CD4-positive, alpha-beta T cell treated with Interferon alpha-2 for 1 hour (primary cell): Measurements from ENCODE around the gene TRIOBP.
A peak's percentile ranks its signal among the peaks of the same experiment; 100 is the strongest.
"Not testable (repeated sequence)": the region's sequence is repeated elsewhere in the genome, so short reads cannot be mapped to it uniquely, and the experiment has no call there.

Experiments
- DNase-seq, 2 donors: peaks; one replicate each; pipeline ENCODE4 v3.0.0-alpha.2; 2020 to 2022

The TRIOBP gene

GRCh38 chr22:37781434-37782059 lies 84.7 kb downstream of the TRIOBP start:
- DNase-seq, result no peak

DNA sequence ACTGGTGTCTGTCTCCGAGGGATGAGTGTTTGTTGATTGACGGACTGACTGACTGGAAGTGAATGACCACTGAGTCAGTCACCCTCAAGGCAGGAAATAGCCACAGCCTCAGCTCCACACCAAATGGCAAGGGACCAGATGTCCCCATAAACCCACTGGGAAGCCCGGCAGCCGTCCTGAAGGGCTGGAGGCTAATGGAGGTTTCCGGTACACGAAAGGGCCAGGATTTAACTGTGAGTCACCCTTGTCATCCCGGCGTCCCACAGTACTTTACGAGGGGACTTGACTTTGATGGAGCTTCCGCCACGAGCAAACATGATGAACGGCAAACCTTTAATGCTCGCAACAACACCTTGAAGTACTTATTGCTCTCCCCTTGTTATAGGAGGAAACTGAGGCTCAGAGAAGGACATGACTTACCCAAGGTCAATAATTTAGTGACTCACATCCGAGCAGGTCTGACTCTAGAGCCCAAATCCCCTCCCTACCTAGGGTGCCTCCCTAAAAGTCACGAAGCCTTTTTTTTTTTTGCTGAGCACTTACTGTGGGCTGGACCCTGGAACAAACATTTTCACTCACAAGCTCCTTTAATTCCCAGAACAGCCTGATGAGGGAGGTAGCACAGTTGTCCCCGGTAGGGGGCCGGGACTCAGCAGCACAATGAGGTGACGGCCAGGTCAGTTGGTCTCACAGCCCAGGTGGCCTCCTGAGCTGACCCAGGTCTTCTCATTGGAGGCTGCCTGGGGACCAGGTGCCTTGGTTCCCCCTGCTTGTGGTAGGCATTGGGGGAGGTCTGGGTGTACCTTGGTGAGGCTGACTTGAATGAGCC lies 85.7 kb downstream of the TRIOBP start:
- DNase-seq, result no peak

DNA sequence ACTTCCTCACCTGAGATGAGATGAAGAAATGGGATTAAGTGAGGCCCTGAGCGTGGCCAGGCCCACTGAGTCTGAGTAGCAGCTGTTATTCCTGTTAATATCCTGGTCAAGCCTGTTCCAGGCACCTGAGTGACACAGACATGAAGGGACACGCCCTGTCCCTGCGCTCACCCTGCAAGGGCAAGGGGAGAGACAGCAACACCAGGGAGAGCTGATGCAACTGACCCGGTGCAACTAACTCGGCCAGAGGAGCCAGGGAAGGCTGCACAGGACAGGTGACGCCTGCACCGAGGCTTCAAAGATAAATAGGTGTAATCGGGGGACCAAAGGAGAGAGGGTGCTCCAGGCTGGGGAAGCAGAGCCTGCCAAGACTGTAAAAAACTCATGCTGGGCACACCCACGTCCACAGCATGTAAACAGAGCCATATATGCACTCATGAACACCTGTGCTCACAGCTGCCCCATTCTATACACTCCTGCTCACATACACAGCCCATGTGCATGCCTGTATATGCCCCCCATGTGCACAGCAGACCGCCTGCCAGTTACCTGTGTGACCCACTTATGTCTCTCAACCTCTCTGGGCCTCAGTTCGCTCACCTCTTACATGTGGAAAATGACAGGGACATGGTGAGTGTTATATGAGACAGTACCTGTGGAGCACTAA lies 88.1 kb downstream of the TRIOBP start:
- DNase-seq, result no peak

DNA sequence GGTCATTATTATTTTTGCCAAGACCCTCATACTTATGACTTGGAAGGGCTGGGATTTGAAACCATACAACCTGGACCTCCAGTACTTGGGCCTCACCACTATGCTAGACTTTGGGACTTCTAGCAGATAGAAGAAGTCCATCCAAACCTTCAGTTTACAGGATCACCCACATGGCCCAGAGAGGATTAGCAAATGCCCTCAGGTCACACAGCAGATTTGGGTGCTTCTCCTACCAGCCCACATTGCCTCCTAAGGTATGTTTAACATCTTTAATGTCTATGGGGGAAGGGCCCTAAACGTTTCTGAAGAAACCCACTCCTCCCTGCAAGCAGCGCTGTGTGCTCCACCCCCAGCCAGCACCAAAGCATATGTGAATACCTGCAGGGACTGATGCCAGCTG lies 93.4 kb downstream of the TRIOBP start:
- no peak for DNase-seq

DNA sequence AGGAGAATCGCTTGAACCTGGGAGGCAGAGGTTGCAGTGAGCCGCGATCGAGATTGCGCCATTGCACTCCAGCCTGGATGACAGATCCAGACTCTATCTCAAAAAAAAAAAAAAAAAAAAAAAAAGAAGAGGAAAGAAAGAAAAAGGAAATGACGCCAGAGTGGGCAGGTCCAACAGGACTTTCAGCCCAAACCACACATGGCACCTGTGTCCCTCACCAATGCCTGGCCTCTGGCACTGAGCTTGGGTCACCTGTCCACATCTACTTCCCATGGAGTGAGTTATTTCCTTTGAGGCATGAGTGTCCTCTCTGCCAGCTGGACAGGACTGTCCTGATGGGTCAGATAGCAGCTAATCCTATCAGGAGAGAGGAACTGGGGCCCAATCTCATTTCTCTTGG lies 95.6 kb downstream of the TRIOBP start:
- DNase-seq, result no peak

DNA sequence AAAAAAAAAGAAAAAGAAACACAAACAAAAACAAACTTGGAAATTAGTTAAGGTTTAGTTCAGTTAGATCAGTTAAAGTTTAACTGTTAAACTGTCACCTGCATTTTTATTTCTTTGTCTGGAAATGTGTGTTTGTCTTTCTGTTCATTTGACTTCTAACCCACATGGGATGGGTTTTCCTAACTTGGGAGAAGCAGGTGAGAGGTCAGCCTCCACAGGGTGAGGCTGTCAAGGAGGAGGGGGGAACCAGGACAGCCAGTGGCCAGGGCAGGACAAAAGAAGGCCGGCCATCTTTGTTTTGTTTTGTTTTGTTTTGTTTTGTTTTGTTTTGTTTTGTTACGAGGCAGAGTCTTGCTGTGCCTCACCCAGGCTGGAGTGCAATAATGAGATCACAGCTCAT lies 97.5 kb downstream of the TRIOBP start:
- no peak for DNase-seq

GRCh38 chr22:37796079-37796478 lies 99.2 kb downstream of the TRIOBP start:
- no peak for DNase-seq

GRCh38 chr22:37797259-37797658 lies 100.4 kb downstream of the TRIOBP start:
- not testable (repeated sequence) for DNase-seq

GRCh38 chr22:37797874-37798500 lies 101.1 kb downstream of the TRIOBP start:
- DNase-seq, result no peak

DNA sequence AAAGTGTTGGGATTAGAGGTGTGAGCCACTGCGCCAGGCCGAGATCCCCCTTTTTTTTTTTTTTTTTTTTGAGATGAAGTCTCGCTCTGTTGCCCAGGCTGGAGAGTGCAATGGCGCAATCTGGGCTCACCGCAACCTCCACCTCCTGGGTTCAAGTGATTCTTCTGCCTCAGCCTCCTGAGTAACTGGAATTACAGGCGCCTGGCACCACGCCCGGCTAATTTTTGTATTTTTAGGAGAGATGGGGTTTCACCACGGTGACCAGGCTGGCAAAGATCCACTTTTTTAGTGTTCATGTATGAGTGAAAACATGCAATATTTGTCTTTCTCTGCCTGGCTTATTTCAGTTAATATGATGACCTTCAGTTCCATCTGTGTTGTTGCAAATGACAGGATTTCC lies 103.1 kb downstream of the TRIOBP start:
- DNase-seq, result not testable (repeated sequence)

DNA sequence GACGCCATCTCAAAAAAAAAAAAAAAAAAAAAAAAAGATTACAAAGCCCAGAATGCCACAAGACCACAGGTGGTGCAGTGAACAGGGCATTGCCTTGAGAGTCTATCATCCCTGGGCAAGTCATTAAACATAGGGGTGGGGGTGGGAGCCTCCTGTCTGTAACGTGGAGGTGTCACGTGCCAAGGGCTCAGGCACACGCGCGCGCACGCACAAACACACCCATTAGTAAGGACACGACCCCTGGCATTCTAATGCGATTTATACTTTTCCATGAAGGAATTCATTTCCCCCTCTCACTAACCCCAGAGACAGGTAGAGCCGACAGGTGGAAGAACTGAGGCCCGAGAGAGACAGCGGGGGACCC lies 105.1 kb downstream of the TRIOBP start:
- DNase-seq, result no peak

DNA sequence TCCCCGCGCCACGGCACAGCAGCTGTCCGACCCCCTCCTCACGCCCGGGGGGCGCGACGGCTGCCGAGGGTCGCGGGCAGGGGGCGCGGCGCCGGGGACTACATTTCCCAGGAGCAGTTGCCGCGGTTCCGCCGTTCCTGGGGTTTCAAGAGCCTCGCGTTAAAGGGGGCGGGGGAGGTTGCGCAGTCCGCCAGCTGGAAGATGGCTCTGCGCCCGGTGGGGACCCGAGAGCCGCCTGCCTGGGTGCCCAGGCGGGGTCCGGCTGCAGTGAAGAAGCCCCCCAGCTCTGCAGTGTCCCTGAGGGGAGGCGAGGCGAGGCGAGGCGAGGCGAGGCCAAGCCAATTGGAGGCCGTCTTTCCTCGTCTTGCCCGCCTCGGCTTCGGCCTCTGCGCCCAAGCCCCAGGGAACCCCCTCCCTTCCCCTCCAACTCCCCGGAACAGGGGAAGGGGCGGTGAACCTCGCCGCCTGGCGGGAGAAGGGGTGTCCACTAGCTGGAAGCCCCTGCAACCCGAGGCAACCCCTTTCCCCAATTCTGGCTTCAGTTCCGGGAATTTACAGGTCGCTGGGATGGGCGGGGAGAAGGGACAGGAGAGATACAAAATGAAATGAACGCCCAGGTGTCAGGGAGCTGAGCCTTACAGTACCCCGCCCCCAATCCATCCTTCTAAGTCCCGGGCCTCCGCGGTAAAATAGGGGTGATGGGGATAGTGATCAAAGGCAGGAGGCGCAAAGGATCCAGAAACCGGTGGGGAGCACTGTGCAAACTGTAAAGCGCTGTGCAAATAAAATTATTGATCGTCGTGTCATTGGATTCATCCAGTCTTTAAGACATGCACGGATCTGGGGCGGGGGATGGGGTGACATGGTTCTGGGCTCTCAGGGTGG lies 105.7 kb downstream of the TRIOBP start:
- no peak for DNase-seq

DNA sequence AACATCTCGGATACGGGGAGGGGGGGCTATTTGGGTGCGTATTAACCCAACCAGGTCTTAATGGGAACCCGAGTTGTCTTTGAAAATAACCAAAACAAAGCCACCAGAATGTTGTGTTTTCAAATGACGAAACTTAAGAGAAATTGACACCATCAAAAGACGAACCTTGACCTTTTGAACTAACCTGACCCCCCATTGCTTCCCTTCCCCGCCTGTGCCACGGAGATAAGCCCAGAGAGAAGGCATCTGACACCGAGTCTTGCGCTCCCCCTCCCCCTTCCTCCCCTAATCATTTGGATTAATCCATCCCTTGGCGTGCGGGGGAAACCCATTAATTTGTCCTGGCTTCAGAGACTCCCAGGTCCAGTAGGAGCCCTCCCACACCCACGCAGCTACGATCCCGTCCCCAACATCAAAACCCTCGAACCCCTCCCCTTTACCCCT lies 106.4 kb downstream of the TRIOBP start:
- no peak for DNase-seq

GRCh38 chr22:37803639-37804351 lies 106.9 kb downstream of the TRIOBP start:
- DNase-seq, result no peak

- DNase-seq, result no peak
Observed at GRCh38 chr22:37804352-37804880, 107.6 kb downstream of the TRIOBP start.

DNA sequence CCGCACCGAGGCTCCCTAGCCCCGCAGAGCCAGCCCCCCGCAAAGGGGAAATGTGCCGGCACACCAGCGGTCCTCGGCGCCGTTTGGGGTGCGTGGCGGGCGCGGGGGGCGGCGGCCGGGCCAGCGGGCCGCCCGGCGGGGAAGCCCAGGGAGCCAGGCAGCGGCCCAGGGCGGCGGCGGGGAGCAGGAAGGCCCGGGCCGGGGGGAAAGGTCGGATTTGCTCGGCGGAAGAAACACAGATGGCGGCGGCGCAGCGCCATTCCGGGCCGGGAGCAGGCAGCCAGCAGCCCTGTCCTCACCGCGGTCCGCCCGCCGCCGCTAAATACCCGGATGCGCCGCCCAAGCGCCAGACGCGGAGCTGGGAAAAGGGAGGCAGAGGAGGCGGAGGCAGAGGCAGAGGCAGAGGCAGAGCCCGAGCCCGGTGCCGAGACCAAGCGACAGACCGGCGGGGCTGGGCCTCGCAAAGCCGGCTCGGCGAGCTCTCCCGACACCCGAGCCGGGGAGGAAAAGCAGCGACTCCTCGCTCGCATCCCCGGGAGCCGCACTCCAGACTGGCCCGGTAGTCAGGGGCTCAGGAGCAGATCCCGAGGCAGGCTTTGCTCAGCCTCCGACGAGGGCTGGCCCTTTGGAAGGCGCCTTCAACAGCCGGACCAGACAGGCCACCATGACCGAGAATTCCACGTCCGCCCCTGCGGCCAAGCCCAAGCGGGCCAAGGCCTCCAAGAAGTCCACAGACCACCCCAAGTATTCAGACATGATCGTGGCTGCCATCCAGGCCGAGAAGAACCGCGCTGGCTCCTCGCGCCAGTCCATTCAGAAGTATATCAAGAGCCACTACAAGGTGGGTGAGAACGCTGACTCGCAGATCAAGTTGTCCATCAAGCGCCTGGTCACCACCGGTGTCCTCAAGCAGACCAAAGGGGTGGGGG lies 108.3 kb downstream of the TRIOBP start:
- DNase-seq, result peak; percentile 66 to 80

GRCh38 chr22:37805810-37806277 lies 109.0 kb downstream of the TRIOBP start:
- no peak for DNase-seq

DNA sequence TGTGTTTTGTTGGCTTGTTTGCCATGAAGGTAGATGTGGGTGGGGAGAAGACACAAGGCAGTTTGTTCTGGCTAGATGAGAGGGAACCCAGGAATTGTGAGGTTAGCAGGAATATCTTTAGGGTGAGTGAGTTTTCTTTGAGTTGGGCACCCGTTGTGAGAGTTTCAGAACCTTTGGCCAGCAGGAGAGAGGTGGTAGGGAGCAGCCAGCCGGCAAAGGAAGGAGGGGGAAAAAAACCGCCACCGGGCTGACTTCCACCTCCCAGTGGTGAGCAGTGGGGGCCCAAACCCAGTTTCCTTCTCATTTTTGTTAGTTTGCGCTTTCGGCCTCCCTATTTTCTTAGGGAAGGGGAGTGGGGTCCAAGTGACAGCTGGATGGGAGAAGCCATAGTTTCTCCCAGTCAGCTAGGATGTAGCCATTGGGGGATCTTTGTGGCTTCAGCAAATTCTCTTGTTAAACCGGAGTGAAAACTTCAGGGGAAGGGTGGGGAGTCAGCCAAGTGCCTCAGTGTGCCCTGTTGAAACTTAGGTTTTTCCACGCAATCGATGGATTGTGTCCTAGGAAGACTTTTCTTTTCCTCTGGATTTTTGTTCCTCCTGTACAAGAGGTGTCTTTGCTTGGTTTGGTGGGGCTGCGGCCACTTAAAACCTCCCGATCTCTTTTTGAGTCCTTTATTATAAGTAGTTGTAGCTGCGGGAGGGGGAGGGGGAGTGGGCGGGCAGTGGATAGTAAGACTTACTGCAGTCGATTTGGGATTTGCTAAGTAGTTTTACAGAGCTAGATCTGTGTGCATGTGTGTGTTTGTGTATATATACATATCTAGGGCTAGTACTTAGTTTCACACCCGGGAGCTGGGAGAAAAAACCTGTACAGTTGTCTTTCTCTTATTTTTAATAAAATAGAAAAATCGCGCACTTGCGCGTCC lies 109.8 kb downstream of the TRIOBP start:
- DNase-seq, result no peak
